Panc1 (cell line): ENCODE results near the gene ZNF865. TPM values are rescaled to one million over a fixed set of nuclear protein-coding genes. Genes with fewer than 3 reads are reported as not detected.

Experiments used
- ATAC-seq: fragments of 200-7000 bp; cut with Tn5 transposase; 2 replicates; pipeline ENCODE4 v1.9.1; 2020; ENCODE audit warnings: mild to moderate bottlenecking, moderate library complexity
- BruUV-seq: library from RNA; stranded (reverse); fragments of 400-500 nt; replicated peaks from 2 replicates; lab custom pipeline; 2021; lab: Mats Ljungman, UMichigan
- CTCF ChIA-PET: fragments of 300-600 bp; sonication (Branson Sonifier 250); formaldehyde crosslinking; loops from one replicate; lab custom pipeline; 2022; ENCODE audit warnings: antibody characterized with exemption; lab: Charles Lee
- POLR2A ChIA-PET: fragments of 300-600 bp; sonication (Branson Sonifier 250); formaldehyde crosslinking; loops from one replicate; lab custom pipeline; 2022; ENCODE audit warnings: antibody characterized with exemption; lab: Charles Lee
- DNase-seq: peaks from one replicate; pipeline ENCODE4 v3.0.0-alpha.2; 2010; ENCODE audit warnings: low read depth, low spot score
- H3K27ac ChIP-seq: 2 replicates; pipeline ENCODE4 v1.5.1; 2011; ENCODE audit warnings: mild to moderate bottlenecking, low read length, inconsistent platforms
- H3K27me3 ChIP-seq: fragments of 200-500 bp; sonication (Bioruptor generic); 2 replicates; pipeline ENCODE4 v1.6.0; 2014; ENCODE audit warnings: low read length, inconsistent platforms; ENCODE audit not compliant: control insufficient read depth, insufficient read depth
- H3K36me3 ChIP-seq: fragments of 200-500 bp; sonication (Bioruptor generic); 2 replicates; pipeline ENCODE4 v1.5.1; 2014; ENCODE audit warnings: inconsistent platforms, mild to moderate bottlenecking, low read length, moderate library complexity; ENCODE audit not compliant: control insufficient read depth, insufficient read depth
- H3K4me1 ChIP-seq: 2 replicates; pipeline ENCODE4 v1.5.1; 2011; ENCODE audit warnings: inconsistent platforms, mild to moderate bottlenecking, low read length, moderate library complexity; ENCODE audit not compliant: control insufficient read depth, insufficient read depth
- H3K4me3 ChIP-seq, 2 experiments: 2 replicates each; pipeline ENCODE4 v1.5.1; 2011 to 2012; ENCODE audit warnings: low read depth in 2 of 2, low read length in 2 of 2, mild to moderate bottlenecking in 2 of 2, inconsistent platforms in 1 of 2, moderate library complexity in 1 of 2
- H3K9me3 ChIP-seq: fragments of 200-500 bp; sonication (Bioruptor generic); 2 replicates; pipeline ENCODE4 v1.5.1; 2014; ENCODE audit warnings: low read depth, mild to moderate bottlenecking, inconsistent platforms, low read length, moderate library complexity; ENCODE audit not compliant: control insufficient read depth, insufficient read depth
- POLR2AphosphoS5 ChIP-seq: IDR thresholded peaks from 2 replicates; pipeline ENCODE4 v1.6.1; 2012; ENCODE audit warnings: mild to moderate bottlenecking, low read depth, low read length, moderate library complexity
- SIN3A ChIP-seq: IDR thresholded peaks from 2 replicates; pipeline ENCODE4 v1.6.1; 2012; ENCODE audit warnings: low read depth, mild to moderate bottlenecking, low read length, moderate library complexity, borderline replicate concordance; ENCODE audit not compliant: insufficient read depth
- TCF7L2 ChIP-seq: IDR thresholded peaks from 2 replicates; pipeline ENCODE4 v1.6.1; 2011; ENCODE audit warnings: mild to moderate bottlenecking, low read depth, low read length, inconsistent platforms
- in situ Hi-C: cut with HindIII; loops from 2 replicates; pipeline ENCODE4 v1.10.0; 2016; ENCODE audit warnings: low sequenced_read_pairs, low pct_unique_long_range_greater_than_20kb
- intact Hi-C: fragments of 100-400 bp; cut with micrococcal nuclease; formaldehyde crosslinking; loops from one replicate; pipeline ENCODE4 v1.10.0; 2022; ENCODE audit not compliant: unreplicated experiment
- total RNA-seq: library from RNA; stranded (reverse); gene quantifications from one replicate; pipeline ENCODE4 v1.2.1, GENCODE V29; 2021; ENCODE audit not compliant: unreplicated experiment
- TF ChIP-seq, protein P1 (sequence below), 2 experiments: IDR thresholded peaks; 2 replicates each; pipeline ENCODE4 v1.6.1; 2011 to 2012; ENCODE audit warnings: low read depth in 2 of 2, control low read depth in 1 of 2, low read length in 1 of 2, mild to moderate bottlenecking in 1 of 2, moderate library complexity in 1 of 2; ENCODE audit not compliant: insufficient read depth in 1 of 2
- TF ChIP-seq, protein P2 (sequence below): fragments of 450-650 bp; IDR thresholded peaks from 2 replicates; pipeline ENCODE4 v1.5.1; 2017; ENCODE audit warnings: mild to moderate bottlenecking

The ZNF865 gene
- total RNA-seq, 1 experiment from 2014 or later, result 25.6 TPM

DNA sequence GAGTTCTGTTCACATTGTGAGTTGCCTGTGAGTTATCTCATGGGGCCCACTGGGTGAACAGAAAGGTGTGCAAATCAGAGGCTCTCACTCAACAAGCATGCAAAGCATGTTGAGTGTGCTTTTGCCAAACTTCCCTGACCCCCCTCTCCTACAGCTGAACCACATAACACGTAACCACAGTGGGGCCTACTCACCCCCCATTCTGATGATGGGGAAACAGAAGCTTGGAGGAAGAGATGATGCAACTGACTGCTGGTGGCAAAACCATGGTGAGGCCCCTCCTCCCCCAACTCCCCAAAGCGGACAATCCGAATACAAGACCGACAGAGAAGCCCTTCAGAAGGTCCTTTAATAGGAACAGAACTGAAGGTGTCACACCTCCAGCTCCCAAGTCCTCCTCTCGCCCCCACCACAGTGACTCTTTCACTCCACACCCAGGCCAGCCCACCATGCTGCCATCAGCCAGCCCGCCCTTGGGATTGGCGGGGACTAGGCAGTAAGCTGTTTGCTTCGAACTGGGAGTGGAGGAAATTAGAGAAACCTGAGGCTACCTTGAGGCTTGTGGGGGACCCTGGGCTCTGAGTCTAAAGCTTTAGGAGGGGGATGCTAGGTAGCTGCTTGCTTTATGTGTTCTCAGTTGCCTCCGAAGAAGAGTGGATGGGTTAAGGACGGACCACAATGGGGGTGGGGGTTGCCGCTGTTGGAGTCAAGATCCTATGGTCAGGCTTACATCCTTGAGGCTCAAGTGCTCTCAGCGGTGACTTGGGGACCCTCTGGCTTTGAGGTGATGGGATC, 15.2 kb downstream of the ZNF865 start:
- DNase-seq, result no peak
- no peak for ATAC-seq
- H3K4me3 ChIP-seq, result no peak overlapping the region
- BruUV-seq, result no TSS peak
- no peaks in the 10 kb centered on the region for H3K9me3 ChIP-seq
- H3K4me1 ChIP-seq, result 0 out of 2 replicates have a peak, but pooled peaks cover 3% of the 10 kb centered on the region
- in situ Hi-C loops (no loop called here), intact Hi-C loops (no loop called here)
- ChIA-PET POLR2A (no interaction called here), CTCF (no interaction called here)
- H3K27ac ChIP-seq, result no peak overlapping the region
- TF ChIP-seq, protein P1, sequence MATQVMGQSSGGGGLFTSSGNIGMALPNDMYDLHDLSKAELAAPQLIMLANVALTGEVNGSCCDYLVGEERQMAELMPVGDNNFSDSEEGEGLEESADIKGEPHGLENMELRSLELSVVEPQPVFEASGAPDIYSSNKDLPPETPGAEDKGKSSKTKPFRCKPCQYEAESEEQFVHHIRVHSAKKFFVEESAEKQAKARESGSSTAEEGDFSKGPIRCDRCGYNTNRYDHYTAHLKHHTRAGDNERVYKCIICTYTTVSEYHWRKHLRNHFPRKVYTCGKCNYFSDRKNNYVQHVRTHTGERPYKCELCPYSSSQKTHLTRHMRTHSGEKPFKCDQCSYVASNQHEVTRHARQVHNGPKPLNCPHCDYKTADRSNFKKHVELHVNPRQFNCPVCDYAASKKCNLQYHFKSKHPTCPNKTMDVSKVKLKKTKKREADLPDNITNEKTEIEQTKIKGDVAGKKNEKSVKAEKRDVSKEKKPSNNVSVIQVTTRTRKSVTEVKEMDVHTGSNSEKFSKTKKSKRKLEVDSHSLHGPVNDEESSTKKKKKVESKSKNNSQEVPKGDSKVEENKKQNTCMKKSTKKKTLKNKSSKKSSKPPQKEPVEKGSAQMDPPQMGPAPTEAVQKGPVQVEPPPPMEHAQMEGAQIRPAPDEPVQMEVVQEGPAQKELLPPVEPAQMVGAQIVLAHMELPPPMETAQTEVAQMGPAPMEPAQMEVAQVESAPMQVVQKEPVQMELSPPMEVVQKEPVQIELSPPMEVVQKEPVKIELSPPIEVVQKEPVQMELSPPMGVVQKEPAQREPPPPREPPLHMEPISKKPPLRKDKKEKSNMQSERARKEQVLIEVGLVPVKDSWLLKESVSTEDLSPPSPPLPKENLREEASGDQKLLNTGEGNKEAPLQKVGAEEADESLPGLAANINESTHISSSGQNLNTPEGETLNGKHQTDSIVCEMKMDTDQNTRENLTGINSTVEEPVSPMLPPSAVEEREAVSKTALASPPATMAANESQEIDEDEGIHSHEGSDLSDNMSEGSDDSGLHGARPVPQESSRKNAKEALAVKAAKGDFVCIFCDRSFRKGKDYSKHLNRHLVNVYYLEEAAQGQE (IDR thresholded peaks at IDR 0.05; ENCODE audit: insufficient read depth in 1 of 2, low read depth in 2 of 2, low read length in 1 of 2), result no peak
- TF ChIP-seq SIN3A (no peak), TCF7L2 (no peak), POLR2AphosphoS5 (no peak)
- TF ChIP-seq, protein P2, sequence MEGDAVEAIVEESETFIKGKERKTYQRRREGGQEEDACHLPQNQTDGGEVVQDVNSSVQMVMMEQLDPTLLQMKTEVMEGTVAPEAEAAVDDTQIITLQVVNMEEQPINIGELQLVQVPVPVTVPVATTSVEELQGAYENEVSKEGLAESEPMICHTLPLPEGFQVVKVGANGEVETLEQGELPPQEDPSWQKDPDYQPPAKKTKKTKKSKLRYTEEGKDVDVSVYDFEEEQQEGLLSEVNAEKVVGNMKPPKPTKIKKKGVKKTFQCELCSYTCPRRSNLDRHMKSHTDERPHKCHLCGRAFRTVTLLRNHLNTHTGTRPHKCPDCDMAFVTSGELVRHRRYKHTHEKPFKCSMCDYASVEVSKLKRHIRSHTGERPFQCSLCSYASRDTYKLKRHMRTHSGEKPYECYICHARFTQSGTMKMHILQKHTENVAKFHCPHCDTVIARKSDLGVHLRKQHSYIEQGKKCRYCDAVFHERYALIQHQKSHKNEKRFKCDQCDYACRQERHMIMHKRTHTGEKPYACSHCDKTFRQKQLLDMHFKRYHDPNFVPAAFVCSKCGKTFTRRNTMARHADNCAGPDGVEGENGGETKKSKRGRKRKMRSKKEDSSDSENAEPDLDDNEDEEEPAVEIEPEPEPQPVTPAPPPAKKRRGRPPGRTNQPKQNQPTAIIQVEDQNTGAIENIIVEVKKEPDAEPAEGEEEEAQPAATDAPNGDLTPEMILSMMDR, result no peak
- no peaks in the 10 kb centered on the region for H3K27me3 ChIP-seq
- no peaks in the 10 kb centered on the region for H3K36me3 ChIP-seq

DNA sequence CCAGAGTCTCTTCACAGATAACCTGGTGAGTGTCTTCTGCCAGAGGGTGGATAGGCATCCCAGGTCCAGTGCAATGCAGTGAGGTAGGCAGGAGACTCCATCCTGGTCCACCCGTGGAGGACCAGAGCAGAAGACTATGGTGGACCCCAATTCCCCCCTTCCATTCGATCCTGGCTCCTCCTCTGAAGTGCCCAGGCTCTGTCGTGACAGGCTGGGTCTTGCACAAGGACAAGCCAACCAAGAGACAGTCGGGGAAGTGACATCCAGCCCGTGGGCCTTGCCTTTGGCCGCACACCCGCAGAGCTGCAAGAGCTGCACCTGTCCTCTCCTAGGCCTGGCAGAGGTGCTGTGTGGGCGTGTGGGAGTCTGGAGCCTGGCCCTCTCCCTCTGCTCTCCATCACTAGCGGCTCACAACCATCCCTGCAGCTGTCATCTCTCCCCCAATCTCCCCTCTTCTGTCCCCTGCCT, 15.8 kb downstream of the ZNF865 start:
- in situ Hi-C loops, result no loop called here
- DNase-seq (no peak), ATAC-seq (no peak)
- Histone ChIP-seq H3K4me1 (0 out of 2 replicates have a peak, but pooled peaks cover 3% of the 10 kb centered on the region), H3K27ac (no peak overlapping the region), H3K4me3 (no peak overlapping the region), H3K9me3 (no peaks in the 10 kb centered on the region), H3K27me3 (no peaks in the 10 kb centered on the region), H3K36me3 (no peaks in the 10 kb centered on the region)
- intact Hi-C loops, result no loop called here
- no peak for TF ChIP-seq POLR2AphosphoS5
- TF ChIP-seq, protein P1 (IDR thresholded peaks at IDR 0.05; ENCODE audit: insufficient read depth in 1 of 2, low read depth in 2 of 2, low read length in 1 of 2), result no peak
- no peak for TF ChIP-seq SIN3A
- no peak for TF ChIP-seq TCF7L2
- TF ChIP-seq, protein P2, result no peak
- ChIA-PET CTCF (no interaction called here), POLR2A (no interaction called here)
- BruUV-seq, result TSS peak; percentile 65
